ENCODE data around the gene RALGAPB.

GRCh38 chr20:38612751-38613515 lies 140.3 kb downstream of the RALGAPB start:
- TF ChIP-seq, protein P1, sequence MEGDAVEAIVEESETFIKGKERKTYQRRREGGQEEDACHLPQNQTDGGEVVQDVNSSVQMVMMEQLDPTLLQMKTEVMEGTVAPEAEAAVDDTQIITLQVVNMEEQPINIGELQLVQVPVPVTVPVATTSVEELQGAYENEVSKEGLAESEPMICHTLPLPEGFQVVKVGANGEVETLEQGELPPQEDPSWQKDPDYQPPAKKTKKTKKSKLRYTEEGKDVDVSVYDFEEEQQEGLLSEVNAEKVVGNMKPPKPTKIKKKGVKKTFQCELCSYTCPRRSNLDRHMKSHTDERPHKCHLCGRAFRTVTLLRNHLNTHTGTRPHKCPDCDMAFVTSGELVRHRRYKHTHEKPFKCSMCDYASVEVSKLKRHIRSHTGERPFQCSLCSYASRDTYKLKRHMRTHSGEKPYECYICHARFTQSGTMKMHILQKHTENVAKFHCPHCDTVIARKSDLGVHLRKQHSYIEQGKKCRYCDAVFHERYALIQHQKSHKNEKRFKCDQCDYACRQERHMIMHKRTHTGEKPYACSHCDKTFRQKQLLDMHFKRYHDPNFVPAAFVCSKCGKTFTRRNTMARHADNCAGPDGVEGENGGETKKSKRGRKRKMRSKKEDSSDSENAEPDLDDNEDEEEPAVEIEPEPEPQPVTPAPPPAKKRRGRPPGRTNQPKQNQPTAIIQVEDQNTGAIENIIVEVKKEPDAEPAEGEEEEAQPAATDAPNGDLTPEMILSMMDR (IDR thresholded peaks at IDR 0.05), result no peak
- TF ChIP-seq NFE2L2 (conservative IDR thresholded peaks at IDR 0.05; ENCODE audit: low read length), result no peak
- TF ChIP-seq CHD2 (IDR thresholded peaks at IDR 0.05; ENCODE audit: low read length, partially characterized antibody), result no peak
- no peak for TF ChIP-seq RAD21 (conservative IDR thresholded peaks at IDR 0.05 in 1 of 2, IDR thresholded peaks at IDR 0.05 in 1 of 2)
- no peak for TF ChIP-seq MAZ (IDR thresholded peaks at IDR 0.05; ENCODE audit: borderline replicate concordance, low read depth, low read length)
- no peak for TF ChIP-seq CEBPB (IDR thresholded peaks at IDR 0.05)
- no peak for TF ChIP-seq MAFK (IDR thresholded peaks at IDR 0.05; ENCODE audit: partially characterized antibody)
- no peak for TF ChIP-seq CBX2 (IDR thresholded peaks at IDR 0.05; ENCODE audit: borderline replicate concordance, low read depth)
- no peak for TF ChIP-seq ESRRA (IDR thresholded peaks at IDR 0.05; ENCODE audit: borderline replicate concordance, low read length)
- TF ChIP-seq NR3C1 (IDR thresholded peaks at IDR 0.05), result no peak

Data from A549 (cell line).